H1 (cell line): Measurements from ENCODE around the gene TBC1D25. TPM values are rescaled to one million over a fixed set of nuclear protein-coding genes. Genes with fewer than 3 reads are reported as not detected.

ENCODE experiments used
- CTCF ChIA-PET: fragments of 300-600 bp; sonication (Branson Sonifier 250); formaldehyde crosslinking; loops from one replicate; lab custom pipeline; 2021; ENCODE audit not compliant: partially characterized antibody; lab: Charles Lee
- POLR2A ChIA-PET: fragments of 300-600 bp; sonication (Branson Sonifier 250); formaldehyde crosslinking; loops from one replicate; lab custom pipeline; 2021; ENCODE audit warnings: inconsistent platforms; ENCODE audit not compliant: partially characterized antibody; lab: Charles Lee
- DNase-seq, 2 experiments: peaks; one replicate each; pipeline versions ENCODE4 v3.0.0 to v3.0.0-alpha.2; 2010 to 2022; ENCODE audit warnings: low spot score in 2 of 2, low read depth in 1 of 2, mixed read lengths in 1 of 2
- FAIRE-seq: peaks from 2 replicates; lab custom pipeline; 2011; peaks lifted over from hg19 to GRCh38; lab: Jason Lieb, UNC
- H2AFZ ChIP-seq: 2 replicates; pipeline ENCODE4 v1.8.1; 2012; ENCODE audit warnings: low read length, inconsistent platforms
- H2AK5ac ChIP-seq: 2 replicates; pipeline ENCODE4 v1.6.1; 2013; ENCODE audit warnings: low read depth, low read length
- H2BK120ac ChIP-seq: replicated peaks from 2 replicates; pipeline ENCODE3; 2013; ENCODE audit warnings: low read depth, low read length, inconsistent platforms
- H2BK12ac ChIP-seq: 2 replicates; pipeline ENCODE4 v1.6.1; 2013; ENCODE audit warnings: low read depth, low read length
- H2BK15ac ChIP-seq: 2 replicates; pipeline ENCODE4 v1.6.1; 2013; ENCODE audit warnings: low read length
- H2BK20ac ChIP-seq: 2 replicates; pipeline ENCODE4 v1.6.1; 2013; ENCODE audit warnings: low read length
- H2BK5ac ChIP-seq: 2 replicates; pipeline ENCODE4 v1.6.1; 2013; ENCODE audit warnings: low read depth, low read length
- H3K14ac ChIP-seq: 2 replicates; pipeline ENCODE4 v1.6.1; 2013; ENCODE audit warnings: inconsistent platforms; ENCODE audit not compliant: insufficient read length
- H3K18ac ChIP-seq: 2 replicates; pipeline ENCODE4 v1.6.1; 2013; ENCODE audit warnings: low read length; ENCODE audit errors: extremely low read depth
- H3K23ac ChIP-seq: 2 replicates; pipeline ENCODE4 v1.6.1; 2013; ENCODE audit warnings: inconsistent platforms; ENCODE audit not compliant: insufficient read length
- H3K23me2 ChIP-seq: 2 replicates; pipeline ENCODE4 v1.6.1; 2013; ENCODE audit warnings: low read depth, low read length
- H3K27ac ChIP-seq: 2 replicates; pipeline ENCODE4 v1.6.1; 2011; ENCODE audit warnings: low read depth, low read length, inconsistent platforms
- H3K27me3 ChIP-seq, 4 experiments: replicated peaks in 1 of 4; 1 replicate in 1 of 4; 2 replicates in 3 of 4; pipeline versions ENCODE4 v1.6.1 to v1.8.1; 2011 to 2013; ENCODE audit warnings: low read length in 3 of 4, mild to moderate bottlenecking in 3 of 4, inconsistent platforms in 2 of 4, mixed read lengths in 2 of 4, moderate library complexity in 1 of 4; ENCODE audit not compliant: control insufficient read depth in 3 of 4, insufficient read depth in 3 of 4; ENCODE audit errors: extremely low read depth in 1 of 4
- H3K36me3 ChIP-seq, 4 experiments: 2 replicates each; pipeline versions ENCODE4 v1.6.1 to v1.8.1; 2011 to 2013; ENCODE audit warnings: mild to moderate bottlenecking in 4 of 4, low read length in 3 of 4, moderate library complexity in 2 of 4, control low read depth in 1 of 4, inconsistent platforms in 1 of 4; ENCODE audit not compliant: insufficient read depth in 4 of 4, control insufficient read depth in 2 of 4
- H3K4ac ChIP-seq: replicated peaks from 2 replicates; pipeline ENCODE3; 2013; ENCODE audit warnings: low read length, low read depth, mixed read lengths, inconsistent platforms; ENCODE audit not compliant: insufficient read length
- H3K4me1 ChIP-seq, 4 experiments: replicated peaks in 1 of 4; 1 replicate in 1 of 4; 2 replicates in 3 of 4; pipeline versions ENCODE4 v1.6.1 to v1.8.1; 2011 to 2013; ENCODE audit warnings: low read length in 3 of 4, inconsistent platforms in 2 of 4, mixed read lengths in 1 of 4; ENCODE audit not compliant: insufficient read depth in 4 of 4, control insufficient read depth in 3 of 4
- H3K4me2 ChIP-seq, 2 experiments: 2 replicates each; pipeline versions ENCODE4 v1.6.1 to v1.8.1; 2011 to 2013; ENCODE audit warnings: low read depth in 2 of 2, low read length in 2 of 2, control low read depth in 1 of 2, inconsistent platforms in 1 of 2, mild to moderate bottlenecking in 1 of 2; ENCODE audit not compliant: insufficient read depth in 1 of 2
- H3K4me3 ChIP-seq, 4 experiments: fragments of 200-600, 300-600 bp in 1 of 4; sonication (generic), shearing (Covaris generic), sonication (Bioruptor Twin) in 1 of 4; 2 replicates each; pipeline versions ENCODE4 v1.5.1 to v1.8.1; 2011 to 2016; ENCODE audit warnings: low read length in 4 of 4, low read depth in 3 of 4, control low read depth in 2 of 4, inconsistent platforms in 2 of 4, mild to moderate bottlenecking in 2 of 4, mixed read lengths in 1 of 4, moderate library complexity in 1 of 4; ENCODE audit not compliant: insufficient read depth in 2 of 4; ENCODE audit errors: extremely low read depth in 1 of 4
- H3K56ac ChIP-seq: replicated peaks from 2 replicates; pipeline ENCODE3; 2013; ENCODE audit warnings: low read depth, mild to moderate bottlenecking, mixed read lengths, low read length, inconsistent platforms; ENCODE audit not compliant: insufficient read length
- H3K79me1 ChIP-seq: 2 replicates; pipeline ENCODE4 v1.6.1; 2013; ENCODE audit warnings: low read depth, low read length, control low read depth
- H3K79me2 ChIP-seq, 2 experiments: 2 replicates each; pipeline versions ENCODE4 v1.6.1 to v1.8.1; 2012 to 2013; ENCODE audit warnings: low read length in 2 of 2, mild to moderate bottlenecking in 2 of 2, inconsistent platforms in 1 of 2; ENCODE audit not compliant: insufficient read depth in 2 of 2, control insufficient read depth in 1 of 2
- H3K9ac ChIP-seq, 4 experiments: replicated peaks in 1 of 4; 1 replicate in 1 of 4; 2 replicates in 3 of 4; pipeline versions ENCODE4 v1.6.1 to v1.8.1; 2011 to 2013; ENCODE audit warnings: low read depth in 3 of 4, low read length in 3 of 4, control low read depth in 2 of 4, mild to moderate bottlenecking in 2 of 4, moderate library complexity in 2 of 4, inconsistent platforms in 1 of 4; ENCODE audit errors: extremely low read depth in 1 of 4
- H3K9me3 ChIP-seq, 2 experiments: 2 replicates each; pipeline versions ENCODE4 v1.6.1 to v1.8.1; 2012 to 2013; ENCODE audit warnings: mild to moderate bottlenecking in 2 of 2, moderate library complexity in 2 of 2, control low read depth in 1 of 2, inconsistent platforms in 1 of 2, low read depth in 1 of 2, low read length in 1 of 2, mixed read lengths in 1 of 2; ENCODE audit not compliant: insufficient read depth in 2 of 2
- H4K20me1 ChIP-seq, 2 experiments: replicated peaks in 1 of 2; 2 replicates each; pipeline versions ENCODE3 to v1.8.1; 2011 to 2013; ENCODE audit warnings: inconsistent platforms in 2 of 2, low read length in 2 of 2, mild to moderate bottlenecking in 1 of 2; ENCODE audit not compliant: insufficient read depth in 2 of 2, control insufficient read depth in 1 of 2
- H4K5ac ChIP-seq: 2 replicates; pipeline ENCODE4 v1.6.1; 2013; ENCODE audit warnings: low read length, low read depth, mixed read lengths, inconsistent platforms; ENCODE audit not compliant: insufficient read length
- H4K8ac ChIP-seq: 2 replicates; pipeline ENCODE4 v1.8.0; 2013; ENCODE audit warnings: mild to moderate bottlenecking, moderate library complexity, low read length, inconsistent platforms; ENCODE audit not compliant: insufficient read depth; ENCODE audit errors: extremely low read depth
- H4K91ac ChIP-seq: replicated peaks from 2 replicates; pipeline ENCODE3; 2013; ENCODE audit warnings: low read length, mixed read lengths, inconsistent platforms; ENCODE audit not compliant: insufficient read length
- ATF3 ChIP-seq: IDR thresholded peaks from 2 replicates; pipeline ENCODE4 v1.6.1; 2011; ENCODE audit warnings: low read depth, mild to moderate bottlenecking, low read length; ENCODE audit not compliant: insufficient read depth
- CBX5 ChIP-seq: fragments of 300-800, 300-1000 bp; sonication (generic); IDR thresholded peaks from 2 replicates; pipeline ENCODE4 v1.7.1; 2016; ENCODE audit warnings: antibody characterized with exemption, low read length, low read depth
- CREB1 ChIP-seq: IDR thresholded peaks from 2 replicates; pipeline ENCODE4 v1.6.1; 2012; ENCODE audit warnings: inconsistent platforms
- EZH2 ChIP-seq: fragments of 200-600 bp; sonication (generic); IDR thresholded peaks from 2 replicates; pipeline ENCODE4 v1.7.1; 2012; ENCODE audit warnings: low read depth, mild to moderate bottlenecking, moderate library complexity, low read length, inconsistent platforms; ENCODE audit not compliant: severe bottlenecking
- GABPA ChIP-seq: IDR thresholded peaks from 2 replicates; pipeline ENCODE4 v1.6.1; 2011; ENCODE audit warnings: mild to moderate bottlenecking, low read length, moderate library complexity, borderline replicate concordance; ENCODE audit not compliant: insufficient read depth
- KDM1A ChIP-seq: fragments of 200-600, 300-600 bp; sonication (generic); IDR thresholded peaks from 2 replicates; pipeline ENCODE4 v1.7.1; 2016; ENCODE audit warnings: mild to moderate bottlenecking, low read length, borderline replicate concordance
- NANOG ChIP-seq: IDR thresholded peaks from 2 replicates; pipeline ENCODE4 v1.6.1; 2011; ENCODE audit warnings: low read length, low read depth, mild to moderate bottlenecking, inconsistent platforms; ENCODE audit not compliant: insufficient read depth, poor library complexity, severe bottlenecking
- RAD21 ChIP-seq, 2 experiments: IDR thresholded peaks in 1 of 2; conservative IDR thresholded peaks in 1 of 2; 2 replicates each; pipeline ENCODE4 v1.6.1; 2011; ENCODE audit warnings: low read depth in 2 of 2, low read length in 2 of 2, improper control_type of control experiment in 1 of 2, inconsistent platforms in 1 of 2, mild to moderate bottlenecking in 1 of 2, moderate library complexity in 1 of 2
- SIN3A ChIP-seq, 2 experiments: IDR thresholded peaks in 1 of 2; conservative IDR thresholded peaks in 1 of 2; 2 replicates each; pipeline ENCODE4 v1.6.1; 2011 to 2012; ENCODE audit warnings: low read length in 2 of 2, improper control_type of control experiment in 1 of 2, low read depth in 1 of 2, mild to moderate bottlenecking in 1 of 2
- SIRT6 ChIP-seq: IDR thresholded peaks from one replicate; pipeline ENCODE4 v1.7.1; 2012; ENCODE audit warnings: low read length, inconsistent platforms
- SIX5 ChIP-seq: IDR thresholded peaks from 2 replicates; pipeline ENCODE4 v1.6.1; 2011; ENCODE audit warnings: mild to moderate bottlenecking, low read depth, low read length
- SP2 ChIP-seq: IDR thresholded peaks from 2 replicates; pipeline ENCODE4 v1.6.1; 2012; ENCODE audit warnings: mild to moderate bottlenecking, low read length, inconsistent platforms
- TAF7 ChIP-seq: optimal IDR thresholded peaks from 2 replicates; pipeline ENCODE3; 2011; ENCODE audit warnings: low read depth, mild to moderate bottlenecking, inconsistent platforms, low read length, moderate library complexity, borderline replicate concordance
- YY1 ChIP-seq: IDR thresholded peaks from 2 replicates; pipeline ENCODE4 v1.6.1; 2011; ENCODE audit warnings: low read depth, mild to moderate bottlenecking, low read length
- WGBS, 2 experiments: shearing (Covaris generic) in 1 of 2; methylation state at CpG; one replicate each; pipeline versions ENCODE4 v1.1.6 to v1.1.7; 2013 to 2015; ENCODE audit warnings: low lambda C conversion rate in 2 of 2, mixed read lengths in 2 of 2, inconsistent platforms in 1 of 2, low coverage in 1 of 2, missing lambda C conversion rate in 1 of 2; ENCODE audit not compliant: insufficient replicate concordance in 2 of 2, insufficient coverage in 1 of 2, insufficient read length in 1 of 2; ENCODE audit errors: extremely low coverage in 1 of 2, missing lambda C conversion rate in 1 of 2; 5-methylcytosine and 5-hydroxymethylcytosine counted together
- polyA plus RNA-seq, 7 experiments: library from polyadenylated mRNA; depleted of rRNA in 3 of 7; stranded (reverse) in 5 of 7; unstranded in 2 of 7; fragments of >200 nt in 5 of 7; fragments of 200-250 nt in 2 of 7; gene quantifications; 1 replicate in 5 of 7; 2 replicates in 1 of 7; 4 replicates in 1 of 7; pipeline versions ENCODE4 v1.2.1 to v1.2.3, GENCODE V29; 2011 to 2013; ENCODE audit warnings: missing spikeins in 2 of 7, mixed read lengths in 2 of 7
- total RNA-seq: library from RNA; stranded (reverse); fragmentation: NEBNext Ultra II Directional; extraction: Animal tissue kit (Norgen Biotek cat#: 25700); gene quantifications from 2 replicates; pipeline ENCODE4 v1.2.1, GENCODE V29; 2021

The TBC1D25 gene
- total and polyA plus RNA-seq, 2 of the 8 experiments (the other 6 are each of a cell fraction or from before 2014, with no cell fraction given): 6.5 to 6.8 TPM

- H3K9ac ChIP-seq: no peak overlapping the region
- no peak overlapping the region for H4K91ac ChIP-seq
- no peak overlapping the region for H2BK15ac ChIP-seq
- DNase-seq: no peak
- no peak overlapping the region for H3K4me3 ChIP-seq
- H2BK120ac ChIP-seq: no peak overlapping the region
- no peak overlapping the region for H3K18ac ChIP-seq
- no peak overlapping the region for H3K23ac ChIP-seq
- peaks cover 0 to under 1% of the 10 kb centered on the region in 2 experiments; a peak in 2 of 4 replicates for H3K79me2 ChIP-seq
- ChIA-PET CTCF (no interaction called here), POLR2A (no interaction called here)
- H3K79me1 ChIP-seq: no peaks in the 10 kb centered on the region
- H4K8ac ChIP-seq: no peak overlapping the region
- no peak overlapping the region for H3K14ac ChIP-seq
- no peaks in the 10 kb centered on the region for H3K4me1 ChIP-seq
- no peaks in the 10 kb centered on the region for H3K9me3 ChIP-seq
- H4K20me1 ChIP-seq: no peaks in the 10 kb centered on the region
- no peak overlapping the region for H2BK5ac ChIP-seq
- no peak overlapping the region for H2BK12ac ChIP-seq
- H3K56ac ChIP-seq: no peak overlapping the region
- H3K4ac ChIP-seq: no peak overlapping the region
- no peak overlapping the region for H3K27ac ChIP-seq
- H3K27me3 ChIP-seq: no peaks in the 10 kb centered on the region
- no peak overlapping the region for H3K4me2 ChIP-seq
- no peaks in the 10 kb centered on the region; the same call in 1 of the 2 replicates for H3K23me2 ChIP-seq
- H2AFZ ChIP-seq: no peak overlapping the region
- 78% methylated on average over 3 of the region's 5 CpGs; no CpG with 5 or more reads in 1 of the 2 experiments for WGBS, 2 experiments
- H2BK20ac ChIP-seq: no peak overlapping the region
- no peak overlapping the region for H4K5ac ChIP-seq
- peaks cover 0 to 2% (median 0%) of the 10 kb centered on the region in 4 experiments; a peak in 3 of 8 replicates for H3K36me3 ChIP-seq
- no peak overlapping the region for H2AK5ac ChIP-seq
- FAIRE-seq: no peak
- no peak for TF ChIP-seq NANOG
- TF ChIP-seq SP2: no peak
- no peak for TF ChIP-seq SIX5
- no peak for TF ChIP-seq RAD21 (IDR thresholded peaks at IDR 0.05 in 1 of 2, conservative IDR thresholded peaks at IDR 0.05 in 1 of 2; ENCODE audit: low read depth in 2 of 2, low read length in 2 of 2)
- TF ChIP-seq EZH2: no peak
- TF ChIP-seq ATF3: no peak
- no peak for TF ChIP-seq CREB1
- no peak for TF ChIP-seq TAF7
- TF ChIP-seq SIN3A (conservative IDR thresholded peaks at IDR 0.05 in 1 of 2, IDR thresholded peaks at IDR 0.05 in 1 of 2; ENCODE audit: low read depth in 1 of 2, low read length in 2 of 2): no peak
- no peak for TF ChIP-seq SIRT6
- no peak for TF ChIP-seq YY1
- no peak for TF ChIP-seq KDM1A
- no peak for TF ChIP-seq CBX5
- TF ChIP-seq GABPA: no peak
Measured at GRCh38 chrX:48516987-48517386, 22.5 kb upstream of the TBC1D25 start.
